ENCODE measurements around the gene TTLL5. TPM values are rescaled to one million over a fixed set of nuclear protein-coding genes. Genes with fewer than 3 reads are reported as not detected.

The TTLL5 gene
- total RNA-seq, 1 experiment from 2014 or later: 34.7 TPM

- ChIA-PET CTCF (no interaction called here), POLR2A (ENCODE audit: unreplicated experiment) (no interaction called here)
- no peak overlapping the region for H3K4me3 ChIP-seq (ENCODE audit: low read length)
- no peak for DNase-seq
- no peaks in the 10 kb centered on the region for H4K20me1 ChIP-seq (ENCODE audit: low read length)
- BruUV-seq (replicated peaks): no TSS peak
- H3K4me1 ChIP-seq (ENCODE audit: insufficient read depth, low read length): no peaks in the 10 kb centered on the region
- H2AFZ ChIP-seq (ENCODE audit: low read length): no peak overlapping the region
- H3K9ac ChIP-seq (ENCODE audit: low read length): no peak overlapping the region
- H3K9me3 ChIP-seq (ENCODE audit: low read length): no peaks in the 10 kb centered on the region
- H3K79me2 ChIP-seq (ENCODE audit: low read length): no peaks in the 10 kb centered on the region
- H3K36me3 ChIP-seq (ENCODE audit: low read depth, low read length): no peaks in the 10 kb centered on the region
- H3F3A ChIP-seq (ENCODE audit: low read length, unreplicated experiment): no peaks in the 10 kb centered on the region
- no peak overlapping the region for H3K4me2 ChIP-seq (ENCODE audit: low read length)
- intact Hi-C loops (cut with micrococcal nuclease): no loop called here
- H3K27me3 ChIP-seq (ENCODE audit: low read length): no peaks in the 10 kb centered on the region
- H3K27ac ChIP-seq (ENCODE audit: low read length): no peak overlapping the region
- ATAC-seq: no peak
- no peak for TF ChIP-seq EZH2 (IDR thresholded peaks at IDR 0.05; ENCODE audit: low read length, unreplicated experiment)
- no peak for TF ChIP-seq EZH2phosphoT487 (IDR thresholded peaks at IDR 0.05; ENCODE audit: borderline replicate concordance, low read length)
- TF ChIP-seq CTCF (conservative IDR thresholded peaks at IDR 0.05; ENCODE audit: low read depth, low read length): no peak
- H3K9me2 ChIP-seq (replicated peaks; ENCODE audit: low read length): no peaks in the 10 kb centered on the region
Measured at GRCh38 chr14:75614179-75614578, 46.9 kb upstream of the TTLL5 start.

GRCh38 chr14:75615200-75615599, 45.8 kb upstream of the TTLL5 start:
- no peak overlapping the region for H3K9ac ChIP-seq (ENCODE audit: low read length)
- H3F3A ChIP-seq (ENCODE audit: low read length, unreplicated experiment): no peaks in the 10 kb centered on the region
- H4K20me1 ChIP-seq (ENCODE audit: low read length): no peaks in the 10 kb centered on the region
- H2AFZ ChIP-seq (ENCODE audit: low read length): no peak overlapping the region
- H3K4me1 ChIP-seq (ENCODE audit: insufficient read depth, low read length): no peaks in the 10 kb centered on the region
- no peaks in the 10 kb centered on the region for H3K9me2 ChIP-seq (replicated peaks; ENCODE audit: low read length)
- ChIA-PET POLR2A (ENCODE audit: unreplicated experiment) (no interaction called here), CTCF (no interaction called here)
- TF ChIP-seq EZH2 (IDR thresholded peaks at IDR 0.05; ENCODE audit: low read length, unreplicated experiment) (no peak), CTCF (conservative IDR thresholded peaks at IDR 0.05; ENCODE audit: low read depth, low read length) (no peak), EZH2phosphoT487 (IDR thresholded peaks at IDR 0.05; ENCODE audit: borderline replicate concordance, low read length) (no peak)
- intact Hi-C loops (cut with micrococcal nuclease): no loop called here
- DNase-seq (no peak), ATAC-seq (no peak)
- H3K79me2 ChIP-seq (ENCODE audit: low read length): no peaks in the 10 kb centered on the region
- H3K9me3 ChIP-seq (ENCODE audit: low read length): no peaks in the 10 kb centered on the region
- H3K27me3 ChIP-seq (ENCODE audit: low read length): no peaks in the 10 kb centered on the region
- no TSS peak for BruUV-seq (replicated peaks)
- H3K36me3 ChIP-seq (ENCODE audit: low read depth, low read length): no peaks in the 10 kb centered on the region
- no peak overlapping the region for H3K27ac ChIP-seq (ENCODE audit: low read length)
- H3K4me2 ChIP-seq (ENCODE audit: low read length): no peak overlapping the region
- H3K4me3 ChIP-seq (ENCODE audit: low read length): no peak overlapping the region

GRCh38 chr14:75619548-75619947, 41.5 kb upstream of the TTLL5 start:
- H3K4me3 ChIP-seq (ENCODE audit: low read length): no peak overlapping the region
- no peaks in the 10 kb centered on the region for H3K79me2 ChIP-seq (ENCODE audit: low read length)
- intact Hi-C loops (cut with micrococcal nuclease): no loop called here
- no peak overlapping the region for H3K4me2 ChIP-seq (ENCODE audit: low read length)
- CTCF ChIA-PET: no interaction called here
- no peaks in the 10 kb centered on the region for H3F3A ChIP-seq (ENCODE audit: low read length, unreplicated experiment)
- no peaks in the 10 kb centered on the region for H3K36me3 ChIP-seq (ENCODE audit: low read depth, low read length)
- POLR2A ChIA-PET (ENCODE audit: unreplicated experiment): no interaction called here
- H4K20me1 ChIP-seq (ENCODE audit: low read length): no peaks in the 10 kb centered on the region
- H3K27me3 ChIP-seq (ENCODE audit: low read length): no peaks in the 10 kb centered on the region
- no peak overlapping the region for H2AFZ ChIP-seq (ENCODE audit: low read length)
- DNase-seq (no peak), ATAC-seq (no peak)
- no peaks in the 10 kb centered on the region for H3K9me2 ChIP-seq (replicated peaks; ENCODE audit: low read length)
- TF ChIP-seq CTCF (conservative IDR thresholded peaks at IDR 0.05; ENCODE audit: low read depth, low read length): no peak
- no peak for TF ChIP-seq EZH2phosphoT487 (IDR thresholded peaks at IDR 0.05; ENCODE audit: borderline replicate concordance, low read length)
- no peak for TF ChIP-seq EZH2 (IDR thresholded peaks at IDR 0.05; ENCODE audit: low read length, unreplicated experiment)
- H3K9ac ChIP-seq (ENCODE audit: low read length): no peak overlapping the region
- H3K4me1 ChIP-seq (ENCODE audit: insufficient read depth, low read length): no peaks in the 10 kb centered on the region
- H3K9me3 ChIP-seq (ENCODE audit: low read length): no peaks in the 10 kb centered on the region
- no TSS peak for BruUV-seq (replicated peaks)
- H3K27ac ChIP-seq (ENCODE audit: low read length): no peak overlapping the region

Data from PC-3 (cell line).